ENCODE measurements around the gene OR5F1. TPM values are rescaled to one million over a fixed set of nuclear protein-coding genes. Genes with fewer than 3 reads are reported as not detected.

The OR5F1 gene
- total RNA-seq, 1 experiment from 2014 or later, result not detected

GRCh38 chr11:55956521-55956920 is 37.9 kb downstream of the OR5F1 start:
- H3K9me3 Mint-ChIP-seq (ENCODE audit: unreplicated experiment), result peaks cover 16% of the 10 kb centered on the region
- no peaks in the 10 kb centered on the region for H3K4me1 Mint-ChIP-seq (ENCODE audit: insufficient read depth, unreplicated experiment)
- ChIA-PET POLR2A (interaction anchor here (0.7 kb wide), 1 partner anchor 14 kb away, joined by 3 read pairs; no protein-coding TSS in a partner anchor), CTCF (no interaction called here)
- H3K27ac Mint-ChIP-seq (ENCODE audit: low read depth, unreplicated experiment), result no peak overlapping the region
- DNase-seq (ENCODE audit: unreplicated experiment), result no peak
- no peak for TF ChIP-seq CTCF (IDR thresholded peaks at IDR 0.05; ENCODE audit: unreplicated experiment)
- no TSS peak for BruUV-seq (replicated peaks)
- H3K4me3 Mint-ChIP-seq (ENCODE audit: unreplicated experiment), result no peak overlapping the region
- no peaks in the 10 kb centered on the region for H3K27me3 Mint-ChIP-seq (ENCODE audit: insufficient read depth, unreplicated experiment)
- intact Hi-C loops (cut with micrococcal nuclease), result no loop called here
- H3K36me3 Mint-ChIP-seq (ENCODE audit: insufficient read depth, unreplicated experiment), result no peaks in the 10 kb centered on the region

- Mint-ChIP-seq H3K27ac (ENCODE audit: low read depth, unreplicated experiment) (no peak overlapping the region), H3K9me3 (ENCODE audit: unreplicated experiment) (peaks cover 33% of the 10 kb centered on the region), H3K27me3 (ENCODE audit: insufficient read depth, unreplicated experiment) (no peaks in the 10 kb centered on the region), H3K36me3 (ENCODE audit: insufficient read depth, unreplicated experiment) (no peaks in the 10 kb centered on the region), H3K4me3 (ENCODE audit: unreplicated experiment) (no peak overlapping the region), H3K4me1 (ENCODE audit: insufficient read depth, unreplicated experiment) (no peaks in the 10 kb centered on the region)
- DNase-seq (ENCODE audit: unreplicated experiment), result no peak
- ChIA-PET POLR2A (no interaction called here), CTCF (interaction anchor here (0.7 to 0.9 kb wide), 3 partner anchors 8 to 1504 kb away, joined by 3 to 6 read pairs (median 4); no protein-coding TSS in a partner anchor)
- intact Hi-C loops (cut with micrococcal nuclease), result no loop called here
- TF ChIP-seq CTCF (IDR thresholded peaks at IDR 0.05; ENCODE audit: unreplicated experiment), result no peak
- BruUV-seq (replicated peaks), result no TSS peak
Measured at GRCh38 chr11:55949330-55949729, 45.1 kb downstream of the OR5F1 start.

Other genes starting within 250 kb of the OR5F1 start
- not detected in 2 replicates for gene OR5D13, start 221.2 kb downstream of the OR5F1 start, total RNA-seq (2022)
- gene OR5D14, start 199.1 kb downstream of the OR5F1 start, total RNA-seq (2022), result not detected in 2 replicates
- not detected in 2 replicates for gene OR5L1, start 183.3 kb downstream of the OR5F1 start, total RNA-seq (2022)
- not detected in 2 replicates for gene OR5D18, start 175.0 kb downstream of the OR5F1 start, total RNA-seq (2022)
- gene OR5L2, start 167.4 kb downstream of the OR5F1 start, total RNA-seq (2022), result not detected in 2 replicates
- not detected in 2 replicates for gene OR5D16, start 155.9 kb downstream of the OR5F1 start, total RNA-seq (2022)
- gene TRIM51, start 111.3 kb downstream of the OR5F1 start, total RNA-seq (2022), result not detected in 2 replicates
- not detected in 2 replicates for gene OR5W2, start 80.0 kb downstream of the OR5F1 start, total RNA-seq (2022)
- gene OR5I1, start 58.2 kb downstream of the OR5F1 start, total RNA-seq (2022), result not detected in 2 replicates
- not detected in 2 replicates for gene OR10AG1, start 24.7 kb downstream of the OR5F1 start, total RNA-seq (2022)
- gene OR5AS1, start 33.0 kb upstream of the OR5F1 start, total RNA-seq (2022), result not detected in 2 replicates
- gene OR8I2, start 98.7 kb upstream of the OR5F1 start, total RNA-seq (2022), result not detected in 2 replicates
- not detected in 2 replicates for gene OR8H2, start 109.1 kb upstream of the OR5F1 start, total RNA-seq (2022)
- not detected in 2 replicates for gene OR8H3, start 127.7 kb upstream of the OR5F1 start, total RNA-seq (2022)
- not detected in 2 replicates for gene OR8J3, start 145.6 kb upstream of the OR5F1 start, total RNA-seq (2022)
- gene OR8K5, start 165.7 kb upstream of the OR5F1 start, total RNA-seq (2022), result not detected in 2 replicates
- not detected in 2 replicates for gene OR5J2, start 182.0 kb upstream of the OR5F1 start, total RNA-seq (2022)
- not detected in 2 replicates for gene OR5T2, start 239.6 kb upstream of the OR5F1 start, total RNA-seq (2022)

Measured in MCF 10A (cell line).